ENCODE data around the gene EXOSC2.

DNA sequence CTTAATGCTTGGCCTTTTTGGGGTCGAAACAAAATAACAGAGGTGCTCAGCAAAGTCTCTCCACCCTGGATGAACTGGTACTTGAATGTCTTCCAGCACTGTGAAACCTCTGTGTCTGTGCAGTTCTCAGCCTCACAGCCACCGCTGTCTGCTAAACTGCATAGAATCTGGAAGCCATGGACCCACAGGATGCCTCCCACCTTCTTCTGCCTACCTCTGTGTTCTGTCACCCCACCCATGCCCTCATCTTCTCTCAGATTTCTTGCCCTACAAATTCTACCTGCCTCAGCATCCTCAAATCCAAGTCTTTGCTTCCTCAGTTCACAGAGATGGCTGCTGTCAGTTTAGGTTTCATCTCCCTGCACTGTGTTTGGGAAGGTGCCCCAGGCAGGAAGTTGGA is 35.6 kb downstream of the EXOSC2 start:
- TF ChIP-seq, protein P1, sequence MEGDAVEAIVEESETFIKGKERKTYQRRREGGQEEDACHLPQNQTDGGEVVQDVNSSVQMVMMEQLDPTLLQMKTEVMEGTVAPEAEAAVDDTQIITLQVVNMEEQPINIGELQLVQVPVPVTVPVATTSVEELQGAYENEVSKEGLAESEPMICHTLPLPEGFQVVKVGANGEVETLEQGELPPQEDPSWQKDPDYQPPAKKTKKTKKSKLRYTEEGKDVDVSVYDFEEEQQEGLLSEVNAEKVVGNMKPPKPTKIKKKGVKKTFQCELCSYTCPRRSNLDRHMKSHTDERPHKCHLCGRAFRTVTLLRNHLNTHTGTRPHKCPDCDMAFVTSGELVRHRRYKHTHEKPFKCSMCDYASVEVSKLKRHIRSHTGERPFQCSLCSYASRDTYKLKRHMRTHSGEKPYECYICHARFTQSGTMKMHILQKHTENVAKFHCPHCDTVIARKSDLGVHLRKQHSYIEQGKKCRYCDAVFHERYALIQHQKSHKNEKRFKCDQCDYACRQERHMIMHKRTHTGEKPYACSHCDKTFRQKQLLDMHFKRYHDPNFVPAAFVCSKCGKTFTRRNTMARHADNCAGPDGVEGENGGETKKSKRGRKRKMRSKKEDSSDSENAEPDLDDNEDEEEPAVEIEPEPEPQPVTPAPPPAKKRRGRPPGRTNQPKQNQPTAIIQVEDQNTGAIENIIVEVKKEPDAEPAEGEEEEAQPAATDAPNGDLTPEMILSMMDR (IDR thresholded peaks at IDR 0.05), result no peak
- TF ChIP-seq POLR2A (IDR thresholded peaks at IDR 0.05), result no peak
